AG09309 (cell line): Measurements from ENCODE around the gene SHC1.
"Not testable (repeated sequence)": the region's sequence is repeated elsewhere in the genome, so short reads cannot be mapped to it uniquely, and the experiment has no call there.

Experiments
- DNase-seq: peaks from one replicate; pipeline ENCODE4 v3.0.0-alpha.2; 2010; ENCODE audit warnings: low read depth
- H3K4me3 ChIP-seq: 2 replicates; pipeline ENCODE4 v1.5.1; 2011; ENCODE audit warnings: mild to moderate bottlenecking, low read depth, low read length, moderate library complexity; ENCODE audit not compliant: control insufficient read depth
- CTCF ChIP-seq: IDR thresholded peaks from 2 replicates; pipeline ENCODE4 v1.5.1; 2011; ENCODE audit warnings: mild to moderate bottlenecking, low read depth, low read length, inconsistent platforms; ENCODE audit not compliant: insufficient read depth, control insufficient read depth; ENCODE audit errors: missing control alignments

The SHC1 gene

GRCh38 chr1:154983776-154984466, 13.4 kb upstream of the SHC1 start:
- no peak for TF ChIP-seq CTCF
- peak overlapping the region; percentile 79 for H3K4me3 ChIP-seq
- DNase-seq = no peak

- TF ChIP-seq CTCF = no peak
- peak; percentile 99 for DNase-seq
- H3K4me3 ChIP-seq = peak within 1 kb of the TSS; percentile 79
These were observed 12.5 kb upstream of the SHC1 start, which contains the start of gene FLAD1 for GRCh38 chr1:154982897-154983648. Gene FLAD1, plus strand, starts transcription at chr1:154983344. Its CDS starts 351 bp downstream, at chr1:154983695.

GRCh38 chr1:154982341-154982740, 11.8 kb upstream of the SHC1 start:
- no peak for TF ChIP-seq CTCF
- DNase-seq = no peak
- no peak overlapping the region for H3K4me3 ChIP-seq

GRCh38 chr1:154978360-154978759, 7.8 kb upstream of the SHC1 start:
- H3K4me3 ChIP-seq = no peak overlapping the region
- no peak for TF ChIP-seq CTCF
- no peak for DNase-seq

- not testable (repeated sequence) for H3K4me3 ChIP-seq, DNase-seq
These were observed 7.2 kb upstream of the SHC1 start for GRCh38 chr1:154977762-154978161.

GRCh38 chr1:154975409-154976059, 5.0 kb upstream of the SHC1 start:
- no peak for DNase-seq
- H3K4me3 ChIP-seq = peak overlapping the region; percentile 71
- TF ChIP-seq CTCF = no peak
